Measurements from ENCODE around the gene BRMS1L. TPM values are rescaled to one million over a fixed set of nuclear protein-coding genes. Genes with fewer than 3 reads are reported as not detected.
A peak's percentile ranks its signal among the peaks of the same experiment; 100 is the strongest.

The BRMS1L gene
- total and polyA plus RNA-seq, 2 of the 13 experiments (the other 11 are each of a cell fraction or from before 2014, with no cell fraction given), result 21.1 to 23.8 TPM

DNA sequence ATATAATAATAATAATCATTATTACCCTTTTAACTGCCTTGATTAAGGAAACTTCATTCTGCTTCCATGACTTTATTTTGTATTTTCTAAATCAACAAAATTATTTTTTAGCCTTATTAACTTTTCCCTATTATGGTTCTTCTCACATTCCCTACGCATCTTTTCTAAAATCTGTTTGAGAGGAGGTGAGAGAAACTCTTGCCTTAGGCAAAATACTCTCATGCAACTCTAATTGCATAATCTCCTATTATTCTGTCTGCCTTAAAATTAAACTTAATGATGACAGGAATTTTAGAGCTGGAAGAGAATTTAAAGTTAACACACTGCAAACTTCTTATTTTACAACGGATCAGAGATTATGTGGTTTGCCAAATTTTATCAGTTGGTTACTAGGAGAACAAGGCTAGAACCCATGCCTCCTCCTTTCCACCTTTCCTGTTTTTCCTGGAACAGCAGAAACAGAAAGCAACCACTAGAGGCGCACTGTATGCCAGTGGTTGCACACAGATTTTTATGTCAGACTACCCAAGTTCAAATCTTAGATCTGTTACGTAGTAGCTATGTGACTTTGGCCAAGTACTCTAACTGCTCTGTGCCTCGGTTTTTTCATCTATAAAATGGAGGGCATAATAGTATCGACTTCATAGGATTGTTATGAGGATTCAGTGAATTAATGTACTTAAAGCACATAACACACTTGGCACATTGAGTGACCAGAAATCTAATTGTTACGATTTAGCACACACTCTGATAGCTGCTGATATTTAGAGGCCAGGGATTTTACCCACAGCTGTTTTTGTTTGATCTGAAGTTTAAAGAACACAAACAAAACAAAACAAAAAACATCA, 4.3 kb upstream of the BRMS1L start (continued):
- TF ChIP-seq, protein P1, sequence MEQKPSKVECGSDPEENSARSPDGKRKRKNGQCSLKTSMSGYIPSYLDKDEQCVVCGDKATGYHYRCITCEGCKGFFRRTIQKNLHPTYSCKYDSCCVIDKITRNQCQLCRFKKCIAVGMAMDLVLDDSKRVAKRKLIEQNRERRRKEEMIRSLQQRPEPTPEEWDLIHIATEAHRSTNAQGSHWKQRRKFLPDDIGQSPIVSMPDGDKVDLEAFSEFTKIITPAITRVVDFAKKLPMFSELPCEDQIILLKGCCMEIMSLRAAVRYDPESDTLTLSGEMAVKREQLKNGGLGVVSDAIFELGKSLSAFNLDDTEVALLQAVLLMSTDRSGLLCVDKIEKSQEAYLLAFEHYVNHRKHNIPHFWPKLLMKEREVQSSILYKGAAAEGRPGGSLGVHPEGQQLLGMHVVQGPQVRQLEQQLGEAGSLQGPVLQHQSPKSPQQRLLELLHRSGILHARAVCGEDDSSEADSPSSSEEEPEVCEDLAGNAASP (CRISPR knock-in tag; IDR thresholded peaks at IDR 0.05; ENCODE audit: borderline replicate concordance), result peak; percentile 67; the same call in 1 of the 2 replicates
- TF ChIP-seq FOXC1 (CRISPR knock-in tag; IDR thresholded peaks at IDR 0.05; ENCODE audit: borderline replicate concordance) (no peak), ZNF383 (CRISPR knock-in tag; IDR thresholded peaks at IDR 0.05; ENCODE audit: borderline replicate concordance) (no peak), PRMT3 (CRISPR knock-in tag; IDR thresholded peaks at IDR 0.05; ENCODE audit: borderline replicate concordance, low read depth) (no peak), TP53 (CRISPR knock-in tag; conservative IDR thresholded peaks at IDR 0.05) (0 out of 2 replicates have a peak, but pooled peaks have one; percentile 64), ARHGAP35 (CRISPR knock-in tag; IDR thresholded peaks at IDR 0.05; ENCODE audit: borderline replicate concordance) (no peak), ZNF451 (CRISPR knock-in tag; IDR thresholded peaks at IDR 0.05) (no peak), ZNF446 (CRISPR knock-in tag; IDR thresholded peaks at IDR 0.05) (no peak), ZNF777 (CRISPR knock-in tag; IDR thresholded peaks at IDR 0.05) (no peak), MTA3 (CRISPR knock-in tag; IDR thresholded peaks at IDR 0.05) (no peak), ATAD3A (CRISPR knock-in tag; IDR thresholded peaks at IDR 0.05) (no peak), ZNF431 (CRISPR knock-in tag; IDR thresholded peaks at IDR 0.05; ENCODE audit: borderline replicate concordance, low read depth) (no peak), HDAC1 (CRISPR knock-in tag; IDR thresholded peaks at IDR 0.05) (peak; percentile 30; the same call in 1 of the 2 replicates)
- TF ChIP-seq, protein P2, sequence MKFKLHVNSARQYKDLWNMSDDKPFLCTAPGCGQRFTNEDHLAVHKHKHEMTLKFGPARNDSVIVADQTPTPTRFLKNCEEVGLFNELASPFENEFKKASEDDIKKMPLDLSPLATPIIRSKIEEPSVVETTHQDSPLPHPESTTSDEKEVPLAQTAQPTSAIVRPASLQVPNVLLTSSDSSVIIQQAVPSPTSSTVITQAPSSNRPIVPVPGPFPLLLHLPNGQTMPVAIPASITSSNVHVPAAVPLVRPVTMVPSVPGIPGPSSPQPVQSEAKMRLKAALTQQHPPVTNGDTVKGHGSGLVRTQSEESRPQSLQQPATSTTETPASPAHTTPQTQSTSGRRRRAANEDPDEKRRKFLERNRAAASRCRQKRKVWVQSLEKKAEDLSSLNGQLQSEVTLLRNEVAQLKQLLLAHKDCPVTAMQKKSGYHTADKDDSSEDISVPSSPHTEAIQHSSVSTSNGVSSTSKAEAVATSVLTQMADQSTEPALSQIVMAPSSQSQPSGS (CRISPR knock-in tag; IDR thresholded peaks at IDR 0.05), result no peak
- TF ChIP-seq, protein P3, sequence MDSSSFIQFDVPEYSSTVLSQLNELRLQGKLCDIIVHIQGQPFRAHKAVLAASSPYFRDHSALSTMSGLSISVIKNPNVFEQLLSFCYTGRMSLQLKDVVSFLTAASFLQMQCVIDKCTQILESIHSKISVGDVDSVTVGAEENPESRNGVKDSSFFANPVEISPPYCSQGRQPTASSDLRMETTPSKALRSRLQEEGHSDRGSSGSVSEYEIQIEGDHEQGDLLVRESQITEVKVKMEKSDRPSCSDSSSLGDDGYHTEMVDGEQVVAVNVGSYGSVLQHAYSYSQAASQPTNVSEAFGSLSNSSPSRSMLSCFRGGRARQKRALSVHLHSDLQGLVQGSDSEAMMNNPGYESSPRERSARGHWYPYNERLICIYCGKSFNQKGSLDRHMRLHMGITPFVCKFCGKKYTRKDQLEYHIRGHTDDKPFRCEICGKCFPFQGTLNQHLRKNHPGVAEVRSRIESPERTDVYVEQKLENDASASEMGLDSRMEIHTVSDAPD (CRISPR knock-in tag; IDR thresholded peaks at IDR 0.05), result no peak
- TF ChIP-seq, protein P4, sequence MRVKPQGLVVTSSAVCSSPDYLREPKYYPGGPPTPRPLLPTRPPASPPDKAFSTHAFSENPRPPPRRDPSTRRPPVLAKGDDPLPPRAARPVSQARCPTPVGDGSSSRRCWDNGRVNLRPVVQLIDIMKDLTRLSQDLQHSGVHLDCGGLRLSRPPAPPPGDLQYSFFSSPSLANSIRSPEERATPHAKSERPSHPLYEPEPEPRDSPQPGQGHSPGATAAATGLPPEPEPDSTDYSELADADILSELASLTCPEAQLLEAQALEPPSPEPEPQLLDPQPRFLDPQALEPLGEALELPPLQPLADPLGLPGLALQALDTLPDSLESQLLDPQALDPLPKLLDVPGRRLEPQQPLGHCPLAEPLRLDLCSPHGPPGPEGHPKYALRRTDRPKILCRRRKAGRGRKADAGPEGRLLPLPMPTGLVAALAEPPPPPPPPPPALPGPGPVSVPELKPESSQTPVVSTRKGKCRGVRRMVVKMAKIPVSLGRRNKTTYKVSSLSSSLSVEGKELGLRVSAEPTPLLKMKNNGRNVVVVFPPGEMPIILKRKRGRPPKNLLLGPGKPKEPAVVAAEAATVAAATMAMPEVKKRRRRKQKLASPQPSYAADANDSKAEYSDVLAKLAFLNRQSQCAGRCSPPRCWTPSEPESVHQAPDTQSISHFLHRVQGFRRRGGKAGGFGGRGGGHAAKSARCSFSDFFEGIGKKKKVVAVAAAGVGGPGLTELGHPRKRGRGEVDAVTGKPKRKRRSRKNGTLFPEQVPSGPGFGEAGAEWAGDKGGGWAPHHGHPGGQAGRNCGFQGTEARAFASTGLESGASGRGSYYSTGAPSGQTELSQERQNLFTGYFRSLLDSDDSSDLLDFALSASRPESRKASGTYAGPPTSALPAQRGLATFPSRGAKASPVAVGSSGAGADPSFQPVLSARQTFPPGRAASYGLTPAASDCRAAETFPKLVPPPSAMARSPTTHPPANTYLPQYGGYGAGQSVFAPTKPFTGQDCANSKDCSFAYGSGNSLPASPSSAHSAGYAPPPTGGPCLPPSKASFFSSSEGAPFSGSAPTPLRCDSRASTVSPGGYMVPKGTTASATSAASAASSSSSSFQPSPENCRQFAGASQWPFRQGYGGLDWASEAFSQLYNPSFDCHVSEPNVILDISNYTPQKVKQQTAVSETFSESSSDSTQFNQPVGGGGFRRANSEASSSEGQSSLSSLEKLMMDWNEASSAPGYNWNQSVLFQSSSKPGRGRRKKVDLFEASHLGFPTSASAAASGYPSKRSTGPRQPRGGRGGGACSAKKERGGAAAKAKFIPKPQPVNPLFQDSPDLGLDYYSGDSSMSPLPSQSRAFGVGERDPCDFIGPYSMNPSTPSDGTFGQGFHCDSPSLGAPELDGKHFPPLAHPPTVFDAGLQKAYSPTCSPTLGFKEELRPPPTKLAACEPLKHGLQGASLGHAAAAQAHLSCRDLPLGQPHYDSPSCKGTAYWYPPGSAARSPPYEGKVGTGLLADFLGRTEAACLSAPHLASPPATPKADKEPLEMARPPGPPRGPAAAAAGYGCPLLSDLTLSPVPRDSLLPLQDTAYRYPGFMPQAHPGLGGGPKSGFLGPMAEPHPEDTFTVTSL (CRISPR knock-in tag; IDR thresholded peaks at IDR 0.05; ENCODE audit: borderline replicate concordance), result no peak

All from HepG2 (cell line).